ENCODE data around the gene TRPT1.

TRPT1 gene

DNA sequence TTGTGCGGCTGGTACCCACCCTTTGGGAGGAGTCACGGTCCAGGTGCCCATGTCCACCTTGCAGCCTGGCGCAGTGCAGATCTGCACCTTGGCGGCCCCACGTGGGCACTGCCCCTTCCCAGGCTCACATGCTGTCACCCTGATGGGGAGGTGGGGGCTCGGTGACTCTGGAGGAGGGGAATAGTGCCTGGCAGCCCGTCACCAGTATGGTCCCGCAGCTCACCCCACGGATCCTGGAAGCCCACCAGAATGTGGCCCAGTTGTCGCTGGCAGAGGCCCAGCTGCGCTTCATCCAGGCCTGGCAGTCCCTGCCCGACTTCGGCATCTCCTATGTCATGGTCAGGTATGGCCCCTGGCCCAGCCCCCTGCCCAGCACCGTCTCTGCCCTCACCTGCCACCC, 5.2 kb downstream of the TRPT1 start:
- H3K4me3 ChIP-seq (ENCODE audit: low read depth, low read length): no peak overlapping the region
- TF ChIP-seq, protein P1, sequence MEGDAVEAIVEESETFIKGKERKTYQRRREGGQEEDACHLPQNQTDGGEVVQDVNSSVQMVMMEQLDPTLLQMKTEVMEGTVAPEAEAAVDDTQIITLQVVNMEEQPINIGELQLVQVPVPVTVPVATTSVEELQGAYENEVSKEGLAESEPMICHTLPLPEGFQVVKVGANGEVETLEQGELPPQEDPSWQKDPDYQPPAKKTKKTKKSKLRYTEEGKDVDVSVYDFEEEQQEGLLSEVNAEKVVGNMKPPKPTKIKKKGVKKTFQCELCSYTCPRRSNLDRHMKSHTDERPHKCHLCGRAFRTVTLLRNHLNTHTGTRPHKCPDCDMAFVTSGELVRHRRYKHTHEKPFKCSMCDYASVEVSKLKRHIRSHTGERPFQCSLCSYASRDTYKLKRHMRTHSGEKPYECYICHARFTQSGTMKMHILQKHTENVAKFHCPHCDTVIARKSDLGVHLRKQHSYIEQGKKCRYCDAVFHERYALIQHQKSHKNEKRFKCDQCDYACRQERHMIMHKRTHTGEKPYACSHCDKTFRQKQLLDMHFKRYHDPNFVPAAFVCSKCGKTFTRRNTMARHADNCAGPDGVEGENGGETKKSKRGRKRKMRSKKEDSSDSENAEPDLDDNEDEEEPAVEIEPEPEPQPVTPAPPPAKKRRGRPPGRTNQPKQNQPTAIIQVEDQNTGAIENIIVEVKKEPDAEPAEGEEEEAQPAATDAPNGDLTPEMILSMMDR (conservative IDR thresholded peaks at IDR 0.05; ENCODE audit: low read depth, low read length): no peak
- no peak for DNase-seq (ENCODE audit: low read depth)

DNA sequence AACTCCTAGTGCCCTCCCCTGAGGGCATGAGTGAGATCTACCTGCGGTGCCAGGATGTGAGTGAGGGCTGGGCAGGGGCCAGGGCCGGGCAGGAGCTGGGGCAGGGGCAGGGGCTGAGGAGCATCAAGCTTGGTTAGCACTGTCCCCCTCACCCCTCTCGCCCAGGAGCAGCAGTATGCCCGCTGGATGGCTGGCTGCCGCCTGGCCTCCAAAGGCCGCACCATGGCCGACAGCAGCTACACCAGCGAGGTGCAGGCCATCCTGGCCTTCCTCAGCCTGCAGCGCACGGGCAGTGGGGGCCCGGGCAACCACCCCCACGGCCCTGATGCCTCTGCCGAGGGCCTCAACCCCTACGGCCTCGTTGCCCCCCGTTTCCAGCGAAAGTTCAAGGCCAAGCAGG, 5.7 kb downstream of the TRPT1 start:
- no peak for DNase-seq (ENCODE audit: low read depth)
- TF ChIP-seq, protein P1 (conservative IDR thresholded peaks at IDR 0.05; ENCODE audit: low read depth, low read length): no peak
- H3K4me3 ChIP-seq (ENCODE audit: low read depth, low read length): no peak overlapping the region

DNA sequence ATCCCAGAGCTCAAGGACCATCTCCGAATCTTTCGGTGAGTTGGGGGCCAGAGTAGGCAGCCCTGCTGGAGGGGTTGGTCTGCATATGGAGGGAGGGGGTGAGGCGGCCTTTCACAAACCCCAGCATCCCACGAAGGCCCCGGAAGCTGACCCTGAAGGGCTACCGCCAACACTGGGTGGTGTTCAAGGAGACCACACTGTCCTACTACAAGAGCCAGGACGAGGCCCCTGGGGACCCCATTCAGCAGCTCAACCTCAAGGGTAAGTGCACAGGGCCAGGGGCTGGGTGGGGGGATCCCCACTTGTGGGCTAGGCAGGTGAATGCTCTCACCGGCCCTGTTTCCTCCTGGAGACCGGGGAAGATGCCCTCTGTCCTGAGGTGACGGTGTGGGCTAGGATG, 6.2 kb downstream of the TRPT1 start:
- TF ChIP-seq, protein P1 (conservative IDR thresholded peaks at IDR 0.05; ENCODE audit: low read depth, low read length): no peak
- no peak for DNase-seq (ENCODE audit: low read depth)
- no peak overlapping the region for H3K4me3 ChIP-seq (ENCODE audit: low read depth, low read length)

DNA sequence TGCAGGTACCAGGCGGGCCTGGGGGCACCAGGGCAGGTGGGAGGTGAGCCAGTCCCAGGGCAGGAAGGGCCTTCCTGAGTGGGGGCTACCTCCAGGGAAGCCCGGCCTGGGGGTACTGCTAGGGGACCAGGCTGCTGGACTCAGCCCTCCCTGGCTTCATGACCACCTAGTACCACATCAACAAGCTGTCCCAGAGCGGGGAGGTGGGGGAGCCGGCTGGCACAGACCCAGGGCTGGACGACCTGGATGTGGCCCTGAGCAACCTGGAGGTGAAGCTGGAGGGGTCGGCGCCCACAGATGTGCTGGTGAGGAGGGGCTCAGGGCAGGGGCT, 6.7 kb downstream of the TRPT1 start:
- no peak overlapping the region for H3K4me3 ChIP-seq (ENCODE audit: low read depth, low read length)
- no peak for DNase-seq (ENCODE audit: low read depth)
- TF ChIP-seq, protein P1 (conservative IDR thresholded peaks at IDR 0.05; ENCODE audit: low read depth, low read length): no peak

DNA sequence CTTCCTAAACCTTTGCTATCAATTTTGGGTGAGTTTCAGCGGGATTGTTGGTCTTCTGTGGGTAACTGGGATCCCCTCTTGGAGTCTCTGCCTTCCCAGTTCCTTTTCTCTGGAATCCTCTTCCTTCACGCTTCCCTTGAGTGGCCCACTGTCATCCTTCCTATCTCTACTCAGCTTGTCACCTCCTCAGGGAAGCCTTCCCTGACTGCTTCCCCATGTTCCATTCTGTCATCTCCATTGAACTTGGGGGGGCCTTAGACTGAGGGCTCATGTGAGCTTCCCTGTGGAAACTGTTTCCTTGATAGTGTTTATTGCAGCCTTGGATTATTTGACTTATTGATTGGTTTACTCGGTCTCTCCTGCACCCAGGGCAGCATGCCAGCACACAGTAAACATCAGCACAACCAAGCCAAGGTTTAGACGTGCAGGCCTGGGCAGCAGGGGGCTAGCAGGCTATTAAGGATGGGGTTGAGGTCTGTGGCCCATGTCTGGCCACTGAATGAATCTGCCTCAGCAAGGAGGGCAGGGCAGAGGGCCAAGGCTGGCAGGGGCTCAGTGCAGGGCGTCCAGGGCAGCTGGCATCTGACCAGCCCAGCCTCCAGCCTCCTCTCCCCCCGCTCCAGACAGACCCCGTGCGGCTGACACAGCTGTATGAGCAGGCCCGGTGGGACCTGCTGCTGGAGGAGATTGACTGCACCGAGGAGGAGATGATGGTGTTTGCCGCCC, 7.2 kb downstream of the TRPT1 start:
- H3K4me3 ChIP-seq (ENCODE audit: low read depth, low read length): no peak overlapping the region
- TF ChIP-seq, protein P1 (conservative IDR thresholded peaks at IDR 0.05; ENCODE audit: low read depth, low read length): no peak
- DNase-seq (ENCODE audit: low read depth): no peak

DNA sequence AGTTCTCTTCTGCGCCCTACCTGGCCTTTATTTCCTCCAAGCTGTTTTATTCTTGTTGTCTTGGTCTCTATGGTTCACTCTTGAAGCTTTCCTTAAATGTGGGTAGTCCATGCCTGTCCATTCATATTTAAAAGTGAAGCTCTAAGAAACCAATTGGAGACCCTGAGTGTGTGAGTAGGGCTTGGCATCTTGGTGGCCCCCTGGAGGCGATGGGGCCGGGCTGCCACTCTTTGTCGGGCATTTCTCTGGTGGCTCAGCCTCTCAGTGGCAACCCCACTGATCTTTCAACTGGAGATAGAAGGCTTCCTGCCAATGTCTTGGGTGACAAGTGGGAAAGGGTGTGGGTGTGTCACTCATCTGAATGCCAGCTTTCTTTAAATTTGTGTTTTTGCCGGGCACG, 9.1 kb downstream of the TRPT1 start:
- no peak overlapping the region for H3K4me3 ChIP-seq (ENCODE audit: low read depth, low read length)
- TF ChIP-seq, protein P1 (conservative IDR thresholded peaks at IDR 0.05; ENCODE audit: low read depth, low read length): no peak
- DNase-seq (ENCODE audit: low read depth): no peak

DNA sequence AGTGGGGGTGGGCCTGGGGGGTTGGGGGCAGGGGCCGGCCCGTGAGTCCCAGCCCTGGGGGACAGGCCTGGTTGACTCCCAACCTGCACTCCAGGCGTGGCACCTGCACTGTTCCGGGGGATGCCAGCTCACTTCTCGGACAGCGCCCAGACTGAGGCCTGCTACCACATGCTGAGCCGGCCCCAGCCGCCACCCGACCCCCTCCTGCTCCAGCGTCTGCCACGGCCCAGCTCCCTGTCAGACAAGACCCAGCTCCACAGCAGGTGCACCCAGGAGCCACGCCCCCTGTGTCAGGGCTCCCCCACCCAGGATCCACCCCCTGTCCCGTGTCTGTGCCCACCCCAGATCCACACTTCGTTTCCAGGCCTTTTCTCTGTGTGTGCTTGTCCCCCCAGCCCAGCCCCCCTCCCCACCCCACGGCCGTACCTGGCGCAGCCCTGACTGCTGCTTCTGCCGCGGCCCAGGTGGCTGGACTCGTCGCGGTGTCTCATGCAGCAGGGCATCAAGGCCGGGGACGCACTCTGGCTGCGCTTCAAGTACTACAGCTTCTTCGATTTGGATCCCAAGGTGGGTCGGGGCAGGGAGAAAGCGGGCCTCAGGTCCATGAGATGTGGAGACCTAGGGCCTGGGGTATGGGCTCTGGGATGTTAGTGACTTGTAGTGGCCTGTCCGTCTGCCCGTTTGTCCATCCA, 14.7 kb downstream of the TRPT1 start:
- DNase-seq (ENCODE audit: low read depth): no peak
- no peak overlapping the region for H3K4me3 ChIP-seq (ENCODE audit: low read depth, low read length)
- TF ChIP-seq, protein P1 (conservative IDR thresholded peaks at IDR 0.05; ENCODE audit: low read depth, low read length): no peak
